OCI-LY7 (cell line): ENCODE results near the gene PLOD1.

Source experiments
- EZH2phosphoT487 ChIP-seq: fragments of 200-600 bp; sonication (generic); IDR thresholded peaks from 2 replicates; pipeline ENCODE4 v1.6.1; 2018; ENCODE audit warnings: low read depth, borderline replicate concordance, mild to moderate bottlenecking, mixed run types, antibody characterized with exemption, low read length, moderate library complexity, mixed read lengths
- TF ChIP-seq, protein P1 (sequence below): fragments of 200-600 bp; sonication (generic); conservative IDR thresholded peaks from 2 replicates; pipeline ENCODE4 v1.5.1; 2014; ENCODE audit warnings: mild to moderate bottlenecking, antibody characterized with exemption, low read length, moderate library complexity, mixed read lengths

GRCh38 chr1:11963622-11964021 is 29.1 kb downstream of the PLOD1 start:
- TF ChIP-seq, protein P1, sequence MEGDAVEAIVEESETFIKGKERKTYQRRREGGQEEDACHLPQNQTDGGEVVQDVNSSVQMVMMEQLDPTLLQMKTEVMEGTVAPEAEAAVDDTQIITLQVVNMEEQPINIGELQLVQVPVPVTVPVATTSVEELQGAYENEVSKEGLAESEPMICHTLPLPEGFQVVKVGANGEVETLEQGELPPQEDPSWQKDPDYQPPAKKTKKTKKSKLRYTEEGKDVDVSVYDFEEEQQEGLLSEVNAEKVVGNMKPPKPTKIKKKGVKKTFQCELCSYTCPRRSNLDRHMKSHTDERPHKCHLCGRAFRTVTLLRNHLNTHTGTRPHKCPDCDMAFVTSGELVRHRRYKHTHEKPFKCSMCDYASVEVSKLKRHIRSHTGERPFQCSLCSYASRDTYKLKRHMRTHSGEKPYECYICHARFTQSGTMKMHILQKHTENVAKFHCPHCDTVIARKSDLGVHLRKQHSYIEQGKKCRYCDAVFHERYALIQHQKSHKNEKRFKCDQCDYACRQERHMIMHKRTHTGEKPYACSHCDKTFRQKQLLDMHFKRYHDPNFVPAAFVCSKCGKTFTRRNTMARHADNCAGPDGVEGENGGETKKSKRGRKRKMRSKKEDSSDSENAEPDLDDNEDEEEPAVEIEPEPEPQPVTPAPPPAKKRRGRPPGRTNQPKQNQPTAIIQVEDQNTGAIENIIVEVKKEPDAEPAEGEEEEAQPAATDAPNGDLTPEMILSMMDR, result no peak
- TF ChIP-seq EZH2phosphoT487, result no peak
